HG03575 (cell line): ENCODE data around the gene HRAS.

ENCODE experiments used
- ATAC-seq: cut with Tn5 transposase; IDR thresholded peaks from one replicate; pipeline ENCODE4 v1.9.1; 2021; ENCODE audit not compliant: unreplicated experiment, insufficient number of reproducible peaks, low FRiP score; ENCODE audit errors: extremely low read depth

Gene HRAS

DNA sequence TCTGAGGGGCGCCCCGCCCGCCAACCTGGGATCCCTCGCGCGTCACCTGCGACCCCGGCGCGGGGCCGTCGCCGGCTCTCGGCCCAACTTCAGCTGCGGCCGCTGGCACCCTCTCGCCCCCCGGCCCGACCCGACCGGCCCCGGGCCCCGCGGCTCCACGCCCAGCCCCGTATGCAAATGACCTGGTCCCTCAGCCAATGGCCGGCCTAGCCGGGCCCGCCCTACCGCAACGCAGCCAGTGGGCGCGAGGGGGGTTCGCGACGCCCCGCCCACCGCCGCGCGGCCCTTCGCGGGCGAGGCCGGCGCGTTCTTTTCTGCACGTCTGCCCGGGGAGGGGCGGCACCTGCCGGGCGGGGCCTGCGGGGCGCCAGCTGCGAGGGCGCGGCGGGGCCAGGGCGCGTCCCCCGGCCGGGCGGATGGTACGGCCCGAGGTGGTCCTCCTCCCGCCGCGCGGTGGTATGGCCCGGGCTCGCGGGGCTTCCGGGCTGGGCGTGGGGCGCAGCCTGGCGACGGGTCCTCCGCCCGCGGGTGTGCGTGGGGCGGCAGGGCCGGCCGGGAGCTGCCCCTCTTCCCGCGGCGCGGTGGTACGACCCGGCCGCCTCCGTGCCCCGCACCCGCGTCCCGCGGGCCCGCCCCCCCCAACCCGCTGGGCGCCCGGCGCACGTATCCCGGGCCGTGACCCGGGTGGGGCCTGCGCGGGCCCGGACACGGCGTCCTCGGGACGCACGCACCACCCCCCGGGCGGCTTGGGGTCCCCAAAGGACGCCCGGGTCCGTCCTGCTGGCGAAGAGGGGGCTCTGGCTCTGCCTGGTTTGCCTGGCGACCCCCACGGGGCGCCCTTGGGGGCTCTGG is 33.2 kb upstream of the HRAS start:
- no peak for ATAC-seq

- no peak for ATAC-seq
These were observed 32.4 kb upstream of the HRAS start for GRCh38 chr11:567629-568292.

- no peak for ATAC-seq
These were observed 31.7 kb upstream of the HRAS start for GRCh38 chr11:567011-567628.

- ATAC-seq = no peak
These were observed 30.6 kb upstream of the HRAS start for GRCh38 chr11:565921-566509.

GRCh38 chr11:563812-564578 is 28.6 kb upstream of the HRAS start:
- no peak for ATAC-seq

- no peak for ATAC-seq
These were observed 27.9 kb upstream of the HRAS start for GRCh38 chr11:563066-563811.

- ATAC-seq = no peak
These were observed 26.8 kb upstream of the HRAS start for GRCh38 chr11:562046-562645.

GRCh38 chr11:561148-562003 is 26.0 kb upstream of the HRAS start:
- no peak for ATAC-seq

- ATAC-seq = no peak
These were observed 25.1 kb upstream of the HRAS start, which contains the start of the genes LMNTD2 and RASSF7 for GRCh38 chr11:560305-561147. Gene LMNTD2 (minus strand): TSS chr11:560738. CDS start chr11:560716, 22 bp downstream. Gene RASSF7 (plus strand): TSS chr11:560970. CDS start chr11:561769, 799 bp downstream.

- no peak for ATAC-seq
These were observed 24.4 kb upstream of the HRAS start for GRCh38 chr11:559712-560304.

- no peak for ATAC-seq
These were observed 23.7 kb upstream of the HRAS start for GRCh38 chr11:559020-559620.

GRCh38 chr11:558503-558902 is 23.1 kb upstream of the HRAS start:
- ATAC-seq = no peak

- ATAC-seq = no peak
These were observed 22.2 kb upstream of the HRAS start for GRCh38 chr11:557328-558132.

GRCh38 chr11:556662-557256 is 21.4 kb upstream of the HRAS start:
- ATAC-seq = no peak
